Measurements from ENCODE around the gene WDR4. TPM values are rescaled to one million over a fixed set of nuclear protein-coding genes. Genes with fewer than 3 reads are reported as not detected.
"Not testable (repeated sequence)": the region's sequence is repeated elsewhere in the genome, so short reads cannot be mapped to it uniquely, and the experiment has no call there.

Gene WDR4
- polyA plus RNA-seq, 2 donors, result 10.4 to 13.1 TPM

DNA sequence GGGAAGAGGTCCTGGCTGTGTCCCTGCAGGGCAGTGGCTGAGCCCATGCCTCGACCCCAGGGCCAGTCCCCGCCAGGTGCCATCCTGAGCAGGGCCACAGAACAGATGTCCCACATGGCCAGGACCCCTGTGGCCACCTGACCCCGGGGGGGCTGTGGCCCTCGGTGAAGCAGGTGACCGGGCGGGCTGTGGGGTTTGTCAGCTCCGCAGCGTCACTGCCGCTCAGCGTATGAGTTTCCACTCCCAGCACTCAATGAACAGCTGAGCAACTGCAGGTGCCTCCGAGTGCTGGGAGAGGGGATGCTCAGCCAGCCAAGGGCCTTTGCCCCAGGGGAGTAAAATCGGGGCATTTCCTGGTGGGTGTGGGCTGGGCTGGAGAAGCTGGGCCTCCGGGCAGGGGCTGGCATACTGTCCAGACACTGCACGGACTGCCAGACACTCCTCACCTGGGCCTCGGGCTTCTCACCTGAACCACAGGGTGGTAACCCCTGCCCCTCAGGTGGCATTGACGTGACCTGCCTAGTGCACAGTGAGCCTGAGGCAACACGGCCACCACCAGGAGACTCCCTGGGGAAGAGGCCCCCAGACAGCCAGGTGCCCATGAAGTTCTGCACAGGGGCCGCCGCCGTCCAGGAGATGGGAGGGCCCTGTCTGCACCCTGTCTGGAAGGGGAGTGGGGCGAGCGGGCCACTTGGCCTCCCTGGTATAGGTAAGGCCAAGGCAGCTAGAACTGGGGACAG lies 37.3 kb downstream of the WDR4 start:
- H3K36me3 ChIP-seq (ENCODE audit: control insufficient read depth in 2 of 2, insufficient read depth in 2 of 2, low read length in 1 of 2), result peaks cover 18 to 48% of the 10 kb centered on the region in 2 donors
- not testable (repeated sequence) for H3K27me3 ChIP-seq (ENCODE audit: control insufficient read depth in 1 of 2, insufficient read depth in 2 of 2, low read length in 2 of 2); H3K9me3 ChIP-seq (ENCODE audit: control insufficient read depth in 2 of 2, insufficient read depth in 1 of 2, low read depth in 1 of 2, low read length in 1 of 2); H3K27ac ChIP-seq (ENCODE audit: low read depth in 2 of 2, low read length in 1 of 2); H3K4me3 ChIP-seq (ENCODE audit: low read depth in 1 of 2, low read length in 2 of 2); H3K4me1 ChIP-seq (ENCODE audit: control insufficient read depth in 2 of 2, insufficient read depth in 2 of 2, low read length in 1 of 2)
- whole genome bisulfite sequencing, 2 donors, result 87 to 88% methylated on average over 14 to 17 of the region's 22 CpGs

DNA sequence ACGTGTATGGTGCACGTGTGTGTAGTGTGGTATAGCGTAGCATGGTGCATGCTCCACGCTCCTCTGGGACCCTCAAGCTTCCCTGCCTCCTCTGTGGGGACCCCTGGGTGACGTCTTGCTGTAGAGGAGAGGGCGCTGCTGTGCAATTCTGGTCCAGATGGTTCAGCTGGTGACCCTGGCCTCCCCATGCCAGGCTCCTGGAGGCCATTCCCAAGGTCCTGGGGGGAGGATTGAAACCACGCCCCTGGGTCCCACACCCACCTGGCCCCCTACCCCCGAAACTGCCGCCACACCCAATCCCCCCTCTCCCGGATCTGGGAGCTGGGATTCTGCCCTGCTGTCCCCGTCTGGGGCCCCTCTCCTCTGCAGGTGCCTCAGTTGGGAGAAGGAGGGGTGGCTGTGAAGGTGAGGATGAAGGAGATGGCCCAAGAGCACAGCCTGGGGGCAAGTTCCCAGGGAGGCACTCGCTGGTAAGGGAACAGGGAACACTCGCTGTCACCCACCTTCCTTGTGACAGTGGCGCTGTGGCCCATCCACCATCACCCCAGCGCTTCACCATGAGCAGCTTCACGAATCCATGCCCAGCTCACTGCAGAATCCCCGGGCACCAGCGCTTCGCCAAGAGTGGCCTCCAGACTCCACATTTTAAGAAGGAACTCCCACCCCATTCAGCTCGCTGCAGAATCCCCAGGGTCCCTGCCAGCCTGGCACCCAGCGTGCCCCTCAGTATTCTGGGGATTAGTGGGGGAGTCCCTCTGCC lies 38.0 kb downstream of the WDR4 start:
- peaks cover 0 to 6% of the 10 kb centered on the region in 2 donors for H3K9me3 ChIP-seq (ENCODE audit: control insufficient read depth in 2 of 2, insufficient read depth in 1 of 2, low read depth in 1 of 2, low read length in 1 of 2)
- peaks cover 18 to 46% of the 10 kb centered on the region in 2 donors for H3K36me3 ChIP-seq (ENCODE audit: control insufficient read depth in 2 of 2, insufficient read depth in 2 of 2, low read length in 1 of 2)
- WGBS, 2 donors, result 91 to 94% methylated on average over 17 to 21 of the region's 21 CpGs
- H3K27me3 ChIP-seq (ENCODE audit: control insufficient read depth in 1 of 2, insufficient read depth in 2 of 2, low read length in 2 of 2), result no peaks in the 10 kb centered on the region
- H3K4me3 ChIP-seq (ENCODE audit: low read depth in 1 of 2, low read length in 2 of 2), result no peak overlapping the region
- H3K4me1 ChIP-seq (ENCODE audit: control insufficient read depth in 2 of 2, insufficient read depth in 2 of 2, low read length in 1 of 2), result peaks cover 0 to 2% of the 10 kb centered on the region in 2 donors
- no peak overlapping the region for H3K27ac ChIP-seq (ENCODE audit: low read depth in 2 of 2, low read length in 1 of 2)

DNA sequence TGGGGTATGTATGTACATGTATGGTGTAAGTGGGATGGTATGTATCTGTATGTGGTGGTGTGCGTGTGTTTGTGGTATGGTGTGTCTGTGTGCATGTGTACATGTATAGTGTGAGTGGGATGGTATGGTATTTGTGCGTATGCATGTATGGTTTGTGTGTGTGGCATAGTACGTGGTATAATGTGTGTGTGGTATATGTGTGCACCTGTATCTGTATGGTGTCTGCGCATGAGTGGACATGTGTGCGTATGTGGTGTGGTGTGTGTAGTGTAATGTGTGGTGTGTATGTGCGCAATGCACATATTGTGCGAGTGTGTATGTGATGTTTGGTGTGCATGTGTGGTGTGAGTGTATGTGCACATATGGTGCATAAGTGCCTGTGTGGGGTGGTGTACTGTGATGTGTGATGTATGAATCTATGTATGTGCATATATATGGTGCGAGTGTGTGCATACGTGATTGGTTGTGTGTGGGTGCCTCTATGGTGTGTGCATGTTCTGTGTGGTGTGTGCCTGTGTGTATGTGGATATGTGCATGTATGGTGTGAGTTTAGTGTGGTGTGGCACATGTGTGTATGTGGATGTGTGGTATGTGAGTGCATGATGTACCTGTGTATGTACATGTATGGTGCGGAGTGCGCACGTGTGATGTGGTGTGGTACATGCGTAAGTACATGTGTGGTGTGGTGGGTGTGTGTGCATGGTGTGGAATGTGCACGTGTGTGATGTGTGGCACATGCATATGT lies 38.8 kb downstream of the WDR4 start:
- 96 to 97% methylated on average over 14 of the region's 14 CpGs for WGBS, 2 donors
- Histone ChIP-seq H3K27ac (ENCODE audit: low read depth in 2 of 2, low read length in 1 of 2) (no peak overlapping the region), H3K36me3 (ENCODE audit: control insufficient read depth in 2 of 2, insufficient read depth in 2 of 2, low read length in 1 of 2) (peaks cover 18 to 43% of the 10 kb centered on the region in 2 donors), H3K4me1 (ENCODE audit: control insufficient read depth in 2 of 2, insufficient read depth in 2 of 2, low read length in 1 of 2) (peaks cover 0 to 2% of the 10 kb centered on the region in 2 donors), H3K4me3 (ENCODE audit: low read depth in 1 of 2, low read length in 2 of 2) (no peak overlapping the region), H3K27me3 (ENCODE audit: control insufficient read depth in 1 of 2, insufficient read depth in 2 of 2, low read length in 2 of 2) (no peaks in the 10 kb centered on the region), H3K9me3 (ENCODE audit: control insufficient read depth in 2 of 2, insufficient read depth in 1 of 2, low read depth in 1 of 2, low read length in 1 of 2) (peaks cover 0 to 6% of the 10 kb centered on the region in 2 donors)

DNA sequence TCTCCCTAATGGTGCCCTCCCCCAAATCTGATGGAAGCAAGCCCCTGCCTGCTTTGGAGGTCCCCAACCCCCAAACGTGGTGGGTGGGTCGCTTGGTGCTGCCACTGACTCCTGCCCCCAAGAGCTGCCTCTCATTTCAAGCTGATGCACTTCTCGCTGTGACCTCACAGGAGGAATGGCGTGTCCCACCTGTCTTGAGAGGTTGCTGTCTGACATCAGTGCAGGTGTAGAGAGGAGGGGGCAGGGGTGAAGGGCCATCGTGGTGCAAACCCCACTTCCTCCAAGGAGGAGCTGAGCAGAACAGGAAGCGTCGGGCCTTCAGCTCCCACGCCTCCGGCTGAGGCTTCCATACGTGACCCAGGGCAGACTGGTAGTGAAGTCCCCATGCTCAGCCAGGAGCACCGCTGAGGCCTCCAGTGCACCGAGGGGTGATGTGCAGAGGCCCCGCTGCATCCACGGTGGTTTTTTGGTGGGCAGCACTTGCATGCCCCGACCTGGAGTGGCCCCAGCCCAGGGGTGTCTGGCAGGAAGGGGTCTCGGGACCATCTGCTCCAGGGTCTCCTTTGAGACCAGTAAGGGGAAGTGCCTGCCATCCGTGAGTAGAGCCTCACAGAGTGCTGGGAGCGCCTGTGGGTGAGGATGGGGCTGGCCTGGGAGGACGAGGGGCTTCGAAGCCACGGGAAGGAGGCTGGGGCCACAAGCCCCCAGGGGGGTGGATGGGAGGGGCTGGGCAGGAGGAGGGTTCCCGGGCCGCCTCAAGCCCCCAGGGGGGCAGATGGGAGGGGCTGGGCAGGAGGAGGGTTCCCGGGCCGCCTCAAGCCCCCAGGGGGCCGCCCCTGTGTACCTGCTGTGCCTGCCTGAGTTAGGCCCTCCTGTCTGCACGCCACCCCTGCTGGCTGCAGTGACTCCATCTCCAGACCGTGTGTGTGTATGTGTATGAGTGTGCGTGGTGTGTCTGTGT lies 39.8 kb downstream of the WDR4 start:
- Histone ChIP-seq H3K36me3 (ENCODE audit: control insufficient read depth in 2 of 2, insufficient read depth in 2 of 2, low read length in 1 of 2) (peaks cover 18 to 34% of the 10 kb centered on the region in 2 donors), H3K27ac (ENCODE audit: low read depth in 2 of 2, low read length in 1 of 2) (no peak overlapping the region), H3K4me1 (ENCODE audit: control insufficient read depth in 2 of 2, insufficient read depth in 2 of 2, low read length in 1 of 2) (peaks cover 0 to 2% of the 10 kb centered on the region in 2 donors), H3K9me3 (ENCODE audit: control insufficient read depth in 2 of 2, insufficient read depth in 1 of 2, low read depth in 1 of 2, low read length in 1 of 2) (peaks cover 0 to 6% of the 10 kb centered on the region in 2 donors), H3K4me3 (ENCODE audit: low read depth in 1 of 2, low read length in 2 of 2) (no peak overlapping the region), H3K27me3 (ENCODE audit: control insufficient read depth in 1 of 2, insufficient read depth in 2 of 2, low read length in 2 of 2) (no peaks in the 10 kb centered on the region)
- 90 to 91% methylated on average over 29 of the region's 29 CpGs for WGBS, 2 donors

DNA sequence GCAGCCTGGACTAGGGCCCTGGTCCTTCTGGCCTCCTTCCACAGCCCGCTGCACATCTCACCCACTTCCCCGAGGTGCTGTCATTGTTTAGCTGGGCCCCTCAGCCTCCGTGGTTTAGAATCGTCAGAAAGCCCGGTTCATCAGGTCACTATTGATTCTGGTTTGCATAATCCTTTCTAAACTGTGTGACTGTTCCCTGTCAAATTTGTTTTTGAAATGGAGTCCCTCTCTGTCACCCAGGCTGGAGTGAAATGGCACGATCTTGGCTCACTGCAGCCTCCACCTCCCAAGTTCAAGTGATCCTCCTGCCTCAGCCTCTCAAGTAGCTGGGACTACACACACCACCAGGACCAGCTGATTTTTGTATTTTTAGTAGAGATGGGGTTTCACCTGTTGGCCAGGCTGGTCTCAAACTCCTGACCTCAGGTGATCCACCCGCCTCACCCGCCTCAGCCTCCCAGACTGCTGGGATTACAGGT lies 41.1 kb downstream of the WDR4 start:
- H3K9me3 ChIP-seq (ENCODE audit: control insufficient read depth in 2 of 2, insufficient read depth in 1 of 2, low read depth in 1 of 2, low read length in 1 of 2); H3K4me3 ChIP-seq (ENCODE audit: low read depth in 1 of 2, low read length in 2 of 2): not testable (repeated sequence)
- WGBS, 2 donors, result 65 to 71% methylated on average over 8 of the region's 8 CpGs

DNA sequence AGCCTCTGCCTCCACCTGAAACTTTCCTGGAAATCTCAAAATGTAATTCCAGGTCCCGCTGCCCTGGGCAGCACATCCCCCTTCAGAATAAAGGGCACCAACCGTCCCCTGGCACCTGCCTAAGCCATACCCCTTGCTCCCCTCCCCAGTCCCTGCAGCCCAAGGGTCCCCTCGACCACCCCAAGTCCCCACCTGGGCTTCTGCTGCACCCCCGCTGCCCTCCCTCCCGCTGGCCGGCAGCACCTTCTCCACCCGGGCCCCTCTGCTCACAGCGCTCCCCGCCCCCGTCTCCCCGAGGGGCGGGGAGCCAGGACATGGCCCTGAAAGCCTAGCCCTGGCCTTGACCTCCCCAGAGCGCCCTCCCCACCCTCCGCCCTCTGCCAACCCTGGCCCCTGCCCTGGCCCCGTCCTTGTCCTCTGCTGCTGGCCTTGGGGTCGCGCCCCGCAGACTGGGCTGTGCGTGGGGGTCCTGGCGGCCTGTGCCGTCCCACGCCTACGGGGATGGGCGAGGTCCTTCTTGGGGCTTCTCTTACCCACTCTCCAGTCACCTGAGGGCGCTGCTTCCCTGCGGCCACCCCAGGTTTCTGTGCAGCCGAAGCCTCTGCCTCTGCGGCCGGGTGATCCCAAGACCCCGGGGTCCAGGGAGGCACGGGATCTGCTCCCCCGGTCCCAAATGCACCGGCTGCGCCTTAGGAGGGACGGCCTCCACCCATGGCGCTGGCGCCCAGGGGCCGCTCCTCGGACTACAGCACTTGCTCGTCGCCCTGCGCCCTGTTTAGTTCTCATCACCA lies 41.7 kb downstream of the WDR4 start:
- WGBS, 2 donors, result 56 to 65% methylated on average over 40 to 42 of the region's 42 CpGs
- H3K27ac ChIP-seq (ENCODE audit: low read depth in 2 of 2, low read length in 1 of 2), result no peak overlapping the region

More for the DNA sequence above, 41.1 kb downstream of the WDR4 start:
- peaks cover 18 to 32% of the 10 kb centered on the region in 2 donors for H3K36me3 ChIP-seq (ENCODE audit: control insufficient read depth in 2 of 2, insufficient read depth in 2 of 2, low read length in 1 of 2)
- H3K27me3 ChIP-seq (ENCODE audit: control insufficient read depth in 1 of 2, insufficient read depth in 2 of 2, low read length in 2 of 2); H3K4me1 ChIP-seq (ENCODE audit: control insufficient read depth in 2 of 2, insufficient read depth in 2 of 2, low read length in 1 of 2); H3K27ac ChIP-seq (ENCODE audit: low read depth in 2 of 2, low read length in 1 of 2): not testable (repeated sequence)

DNA sequence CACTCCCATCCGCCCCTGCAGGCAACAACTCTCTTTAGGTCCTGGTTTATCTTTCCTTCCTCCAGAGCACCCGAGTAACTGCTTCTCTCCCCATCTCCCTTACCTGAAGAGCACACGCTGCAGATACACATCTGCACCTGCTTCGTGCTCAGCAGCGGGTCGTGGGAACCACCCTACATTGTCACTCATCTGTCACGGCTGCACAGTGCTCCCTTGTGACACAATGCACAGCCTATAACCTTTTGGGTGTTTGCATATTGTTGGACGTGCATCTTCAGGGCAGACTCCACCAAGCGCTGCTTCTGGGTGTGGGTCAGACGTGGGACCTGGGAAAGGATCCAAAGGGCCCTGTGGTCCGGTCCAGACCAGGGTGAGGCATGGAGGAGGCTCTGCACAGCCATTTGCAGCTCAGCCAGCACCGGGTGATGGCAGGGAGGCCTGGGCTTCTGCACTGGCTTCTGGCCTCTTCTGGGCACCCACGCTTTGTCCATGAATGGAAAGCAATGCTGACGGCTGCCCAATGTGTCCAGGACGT lies 42.5 kb downstream of the WDR4 start:
- H3K36me3 ChIP-seq (ENCODE audit: control insufficient read depth in 2 of 2, insufficient read depth in 2 of 2, low read length in 1 of 2), result peaks cover 18 to 27% of the 10 kb centered on the region in 2 donors
- H3K4me1 ChIP-seq (ENCODE audit: control insufficient read depth in 2 of 2, insufficient read depth in 2 of 2, low read length in 1 of 2), result peaks cover 0 to 2% of the 10 kb centered on the region in 2 donors
- H3K4me3 ChIP-seq (ENCODE audit: low read depth in 1 of 2, low read length in 2 of 2), result no peak overlapping the region
- H3K27ac ChIP-seq (ENCODE audit: low read depth in 2 of 2, low read length in 1 of 2), result no peak overlapping the region
- H3K27me3 ChIP-seq (ENCODE audit: control insufficient read depth in 1 of 2, insufficient read depth in 2 of 2, low read length in 2 of 2), result no peaks in the 10 kb centered on the region
- peaks cover 0 to 6% of the 10 kb centered on the region in 2 donors for H3K9me3 ChIP-seq (ENCODE audit: control insufficient read depth in 2 of 2, insufficient read depth in 1 of 2, low read depth in 1 of 2, low read length in 1 of 2)
- 56 to 58% methylated on average over 15 of the region's 15 CpGs for WGBS, 2 donors

More for the DNA sequence above, 41.7 kb downstream of the WDR4 start:
- Histone ChIP-seq H3K4me1 (ENCODE audit: control insufficient read depth in 2 of 2, insufficient read depth in 2 of 2, low read length in 1 of 2) (peaks cover 0 to 2% of the 10 kb centered on the region in 2 donors), H3K36me3 (ENCODE audit: control insufficient read depth in 2 of 2, insufficient read depth in 2 of 2, low read length in 1 of 2) (peaks cover 18 to 32% of the 10 kb centered on the region in 2 donors), H3K9me3 (ENCODE audit: control insufficient read depth in 2 of 2, insufficient read depth in 1 of 2, low read depth in 1 of 2, low read length in 1 of 2) (peaks cover 0 to 6% of the 10 kb centered on the region in 2 donors), H3K27me3 (ENCODE audit: control insufficient read depth in 1 of 2, insufficient read depth in 2 of 2, low read length in 2 of 2) (no peaks in the 10 kb centered on the region), H3K4me3 (ENCODE audit: low read depth in 1 of 2, low read length in 2 of 2) (no peak overlapping the region)

DNA sequence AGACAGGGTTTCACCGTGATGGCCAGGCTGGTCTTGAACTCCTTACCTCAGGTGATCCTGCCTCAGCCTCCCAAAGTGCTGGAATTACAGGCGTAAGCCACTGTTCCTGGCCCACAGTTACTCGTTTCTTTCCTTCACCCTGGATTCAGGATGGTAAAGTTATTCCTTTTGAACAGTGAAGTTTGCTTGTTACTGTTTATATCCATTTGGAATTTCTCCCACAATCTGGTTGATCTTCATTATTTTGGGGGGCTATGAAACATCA lies 43.0 kb downstream of the WDR4 start:
- H3K4me1 ChIP-seq (ENCODE audit: control insufficient read depth in 2 of 2, insufficient read depth in 2 of 2, low read length in 1 of 2), result peaks cover 0 to 2% of the 10 kb centered on the region in 2 donors

More for the DNA sequence above, 43.0 kb downstream of the WDR4 start:
- Histone ChIP-seq H3K4me3 (ENCODE audit: low read depth in 1 of 2, low read length in 2 of 2) (no peak overlapping the region), H3K36me3 (ENCODE audit: control insufficient read depth in 2 of 2, insufficient read depth in 2 of 2, low read length in 1 of 2) (peaks cover 18 to 23% of the 10 kb centered on the region in 2 donors), H3K27ac (ENCODE audit: low read depth in 2 of 2, low read length in 1 of 2) (no peak overlapping the region), H3K9me3 (ENCODE audit: control insufficient read depth in 2 of 2, insufficient read depth in 1 of 2, low read depth in 1 of 2, low read length in 1 of 2) (peaks cover 0 to 6% of the 10 kb centered on the region in 2 donors), H3K27me3 (ENCODE audit: control insufficient read depth in 1 of 2, insufficient read depth in 2 of 2, low read length in 2 of 2) (no peaks in the 10 kb centered on the region)
- 75 to 86% methylated on average over 3 of the region's 3 CpGs for WGBS, 2 donors

All from esophagus (tissue), 2 donors.